ENCODE results near the gene ZNRF4. TPM values are rescaled to one million over a fixed set of nuclear protein-coding genes. Genes with fewer than 3 reads are reported as not detected.

The ZNRF4 gene
- total and polyA plus RNA-seq, 2 of the 8 experiments (the other 6 are each of a cell fraction or from before 2014, with no cell fraction given): not detected

DNA sequence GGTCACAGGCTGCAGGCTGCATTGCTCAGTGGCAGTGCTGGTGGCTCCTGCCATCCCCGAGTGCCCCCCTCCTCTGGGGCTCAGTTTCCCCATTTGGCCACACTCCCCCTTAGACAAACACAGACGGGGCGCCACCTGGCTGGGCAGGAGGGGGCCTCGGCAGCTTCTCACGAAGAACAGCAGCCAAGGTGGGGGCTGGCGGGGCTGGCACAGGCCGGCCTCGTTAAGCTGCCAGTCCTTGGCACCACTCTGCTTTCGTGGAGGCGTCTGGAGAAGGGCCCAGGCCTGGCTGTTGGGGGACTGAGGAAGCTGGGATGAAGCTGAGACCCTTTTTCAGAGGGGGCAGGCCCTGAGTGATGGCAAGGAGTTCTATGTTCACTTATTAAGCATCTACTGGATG, 3.7 kb upstream of the ZNRF4 start:
- H2AFZ ChIP-seq (ENCODE audit: low read length): no peak overlapping the region
- no peak overlapping the region for H4K91ac ChIP-seq (replicated peaks; ENCODE audit: insufficient read length, low read length)
- no peak overlapping the region for H3K9ac ChIP-seq (replicated peaks in 1 of 4; ENCODE audit: extremely low read depth in 1 of 4, low read depth in 3 of 4, low read length in 3 of 4)
- no peak overlapping the region for H3K14ac ChIP-seq (ENCODE audit: insufficient read length)
- FAIRE-seq (no peak), DNase-seq (ENCODE audit: low read depth in 1 of 2, low spot score in 2 of 2) (no peak)
- no peak overlapping the region for H4K8ac ChIP-seq (ENCODE audit: extremely low read depth, insufficient read depth, low read length)
- no peak overlapping the region for H2BK5ac ChIP-seq (ENCODE audit: low read depth, low read length)
- no peaks in the 10 kb centered on the region for H3K79me1 ChIP-seq (ENCODE audit: low read depth, low read length)
- no peak overlapping the region for H3K18ac ChIP-seq (ENCODE audit: extremely low read depth, low read length)
- H3K9me3 ChIP-seq (ENCODE audit: insufficient read depth in 2 of 2, low read depth in 1 of 2, low read length in 1 of 2): 0 out of 4 replicates have a peak, but pooled peaks cover 0 to 2% of the 10 kb centered on the region in 2 experiments
- no peaks in the 10 kb centered on the region for H4K20me1 ChIP-seq (replicated peaks in 1 of 2; ENCODE audit: control insufficient read depth in 1 of 2, insufficient read depth in 2 of 2, low read length in 2 of 2)
- H3K4me2 ChIP-seq (ENCODE audit: insufficient read depth in 1 of 2, low read depth in 2 of 2, low read length in 2 of 2): no peak overlapping the region
- H2BK12ac ChIP-seq (ENCODE audit: low read depth, low read length): no peak overlapping the region
- ChIA-PET CTCF (ENCODE audit: partially characterized antibody) (interaction anchor here (1.1 kb wide), 2 partner anchors 11 to 21 kb away, joined by 3 to 4 read pairs; no protein-coding TSS in a partner anchor), POLR2A (ENCODE audit: partially characterized antibody) (no interaction called here)
- H2BK20ac ChIP-seq (ENCODE audit: low read length): no peak overlapping the region
- TF ChIP-seq SUZ12 (IDR thresholded peaks at IDR 0.05; ENCODE audit: low read length) (no peak), JUND (IDR thresholded peaks at IDR 0.05; ENCODE audit: low read length) (no peak), BCL11A (IDR thresholded peaks at IDR 0.05; ENCODE audit: low read depth in 2 of 2, low read length in 2 of 2) (no peak)
- TF ChIP-seq, protein P1, sequence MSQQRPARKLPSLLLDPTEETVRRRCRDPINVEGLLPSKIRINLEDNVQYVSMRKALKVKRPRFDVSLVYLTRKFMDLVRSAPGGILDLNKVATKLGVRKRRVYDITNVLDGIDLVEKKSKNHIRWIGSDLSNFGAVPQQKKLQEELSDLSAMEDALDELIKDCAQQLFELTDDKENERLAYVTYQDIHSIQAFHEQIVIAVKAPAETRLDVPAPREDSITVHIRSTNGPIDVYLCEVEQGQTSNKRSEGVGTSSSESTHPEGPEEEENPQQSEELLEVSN (IDR thresholded peaks at IDR 0.05): no peak
- no peak overlapping the region for H2AK5ac ChIP-seq (ENCODE audit: low read depth, low read length)
- H3K36me3 ChIP-seq (ENCODE audit: control insufficient read depth in 2 of 4, insufficient read depth in 4 of 4, low read length in 3 of 4): no peaks in the 10 kb centered on the region
- H3K27me3 ChIP-seq (replicated peaks in 1 of 4; ENCODE audit: control insufficient read depth in 3 of 4, extremely low read depth in 1 of 4, insufficient read depth in 3 of 4, low read length in 3 of 4): peaks cover 0 to 1% (median 0%) of the 10 kb centered on the region in 4 experiments; a peak in 4 of 7 replicates
- H3K4me3 ChIP-seq (ENCODE audit: extremely low read depth in 1 of 4, insufficient read depth in 2 of 4, low read depth in 3 of 4, low read length in 4 of 4): no peak overlapping the region
- H3K4ac ChIP-seq (replicated peaks; ENCODE audit: insufficient read length, low read depth, low read length): no peak overlapping the region
- no peaks in the 10 kb centered on the region for H3K4me1 ChIP-seq (replicated peaks in 1 of 4; ENCODE audit: control insufficient read depth in 3 of 4, insufficient read depth in 4 of 4, low read length in 3 of 4)
- WGBS, 2 experiments (ENCODE audit: extremely low coverage in 1 of 2, insufficient coverage in 1 of 2, insufficient read length in 1 of 2, insufficient replicate concordance in 2 of 2, low coverage in 1 of 2, low lambda C conversion rate in 2 of 2, missing lambda C conversion rate in 1 of 2): 93% methylated on average over 10 of the region's 10 CpGs; no CpG with 5 or more reads in 1 of the 2 experiments
- no peak overlapping the region for H4K5ac ChIP-seq (ENCODE audit: insufficient read length, low read depth, low read length)
- H3K56ac ChIP-seq (replicated peaks; ENCODE audit: insufficient read length, low read depth, low read length): no peak overlapping the region
- H3K79me2 ChIP-seq (ENCODE audit: control insufficient read depth in 1 of 2, insufficient read depth in 2 of 2, low read length in 2 of 2): no peaks in the 10 kb centered on the region
- H3K27ac ChIP-seq (ENCODE audit: low read depth, low read length): no peak overlapping the region
- H2BK15ac ChIP-seq (ENCODE audit: low read length): no peak overlapping the region
- peaks cover 3% of the 10 kb centered on the region; the same call in 1 of the 2 replicates for H3K23me2 ChIP-seq (ENCODE audit: low read depth, low read length)
- H3K23ac ChIP-seq (ENCODE audit: insufficient read length): no peak overlapping the region
- no peak overlapping the region for H2BK120ac ChIP-seq (replicated peaks; ENCODE audit: low read depth, low read length)
